ENCODE data around the gene AP3B2.
"Not testable (repeated sequence)": the region's sequence is repeated elsewhere in the genome, so short reads cannot be mapped to it uniquely, and the experiment has no call there.

Gene AP3B2

GRCh38 chr15:82655606-82656005, 54.1 kb downstream of the AP3B2 start:
- Histone ChIP-seq H3K4me3 (ENCODE audit: low read length) (no peak overlapping the region), H3K27ac (ENCODE audit: low read depth, low read length) (no peak overlapping the region), H3K4me1 (ENCODE audit: control insufficient read depth, insufficient read depth, low read length) (no peaks in the 10 kb centered on the region), H3K36me3 (ENCODE audit: control insufficient read depth, insufficient read depth, low read length) (no peaks in the 10 kb centered on the region), H3K27me3 (ENCODE audit: control insufficient read depth, insufficient read depth, low read length) (no peaks in the 10 kb centered on the region), H3K9ac (ENCODE audit: low read length) (no peak overlapping the region)

GRCh38 chr15:82653483-82654168, 56.0 kb downstream of the AP3B2 start:
- no peaks in the 10 kb centered on the region for H3K4me1 ChIP-seq (ENCODE audit: control insufficient read depth, insufficient read depth, low read length)
- H3K36me3 ChIP-seq (ENCODE audit: control insufficient read depth, insufficient read depth, low read length), result no peaks in the 10 kb centered on the region
- no peak overlapping the region for H3K9ac ChIP-seq (ENCODE audit: low read length)
- no peak overlapping the region for H3K4me3 ChIP-seq (ENCODE audit: low read length)
- no peaks in the 10 kb centered on the region for H3K27me3 ChIP-seq (ENCODE audit: control insufficient read depth, insufficient read depth, low read length)
- no peak overlapping the region for H3K27ac ChIP-seq (ENCODE audit: low read depth, low read length)

GRCh38 chr15:82651708-82652107, 58.0 kb downstream of the AP3B2 start:
- H3K36me3 ChIP-seq (ENCODE audit: control insufficient read depth, insufficient read depth, low read length), result no peaks in the 10 kb centered on the region
- no peaks in the 10 kb centered on the region for H3K4me1 ChIP-seq (ENCODE audit: control insufficient read depth, insufficient read depth, low read length)
- no peak overlapping the region for H3K27ac ChIP-seq (ENCODE audit: low read depth, low read length)
- no peaks in the 10 kb centered on the region for H3K27me3 ChIP-seq (ENCODE audit: control insufficient read depth, insufficient read depth, low read length)
- H3K4me3 ChIP-seq (ENCODE audit: low read length), result no peak overlapping the region
- H3K9ac ChIP-seq (ENCODE audit: low read length), result no peak overlapping the region

- Histone ChIP-seq H3K4me3 (ENCODE audit: low read length) (no peak overlapping the region), H3K9ac (ENCODE audit: low read length) (no peak overlapping the region)
Measured at GRCh38 chr15:82650046-82650670, 59.5 kb downstream of the AP3B2 start.

GRCh38 chr15:82649226-82649999, 60.3 kb downstream of the AP3B2 start:
- Histone ChIP-seq H3K9ac (ENCODE audit: low read length) (no peak overlapping the region), H3K27me3 (ENCODE audit: control insufficient read depth, insufficient read depth, low read length) (no peaks in the 10 kb centered on the region), H3K36me3 (ENCODE audit: control insufficient read depth, insufficient read depth, low read length) (no peaks in the 10 kb centered on the region), H3K4me3 (ENCODE audit: low read length) (no peak overlapping the region), H3K4me1 (ENCODE audit: control insufficient read depth, insufficient read depth, low read length) (no peaks in the 10 kb centered on the region), H3K27ac (ENCODE audit: low read depth, low read length) (no peak overlapping the region)

More at GRCh38 chr15:82650046-82650670, 59.5 kb downstream of the AP3B2 start:
- Histone ChIP-seq H3K4me1 (ENCODE audit: control insufficient read depth, insufficient read depth, low read length) (no peaks in the 10 kb centered on the region), H3K27ac (ENCODE audit: low read depth, low read length) (no peak overlapping the region), H3K27me3 (ENCODE audit: control insufficient read depth, insufficient read depth, low read length) (no peaks in the 10 kb centered on the region), H3K36me3 (ENCODE audit: control insufficient read depth, insufficient read depth, low read length) (no peaks in the 10 kb centered on the region)

GRCh38 chr15:82648257-82649103, 61.2 kb downstream of the AP3B2 start:
- H3K27me3 ChIP-seq (ENCODE audit: control insufficient read depth, insufficient read depth, low read length), result no peaks in the 10 kb centered on the region
- no peak overlapping the region for H3K9ac ChIP-seq (ENCODE audit: low read length)
- no peaks in the 10 kb centered on the region for H3K4me1 ChIP-seq (ENCODE audit: control insufficient read depth, insufficient read depth, low read length)
- no peaks in the 10 kb centered on the region for H3K36me3 ChIP-seq (ENCODE audit: control insufficient read depth, insufficient read depth, low read length)
- no peak overlapping the region for H3K27ac ChIP-seq (ENCODE audit: low read depth, low read length)
- H3K4me3 ChIP-seq (ENCODE audit: low read length), result peak overlapping the region; percentile 64

GRCh38 chr15:82647835-82648256, 61.8 kb downstream of the AP3B2 start:
- H3K27ac ChIP-seq (ENCODE audit: low read depth, low read length), result no peak overlapping the region
- H3K9ac ChIP-seq (ENCODE audit: low read length), result no peak overlapping the region
- peak overlapping the region; percentile 64 for H3K4me3 ChIP-seq (ENCODE audit: low read length)
- H3K36me3 ChIP-seq (ENCODE audit: control insufficient read depth, insufficient read depth, low read length), result no peaks in the 10 kb centered on the region
- no peaks in the 10 kb centered on the region for H3K27me3 ChIP-seq (ENCODE audit: control insufficient read depth, insufficient read depth, low read length)
- no peaks in the 10 kb centered on the region for H3K4me1 ChIP-seq (ENCODE audit: control insufficient read depth, insufficient read depth, low read length)

- no peak within 1 kb of the TSS for H3K27ac ChIP-seq (ENCODE audit: low read depth, low read length)
- no peaks in the 10 kb centered on the region for H3K36me3 ChIP-seq (ENCODE audit: control insufficient read depth, insufficient read depth, low read length)
- no peaks in the 10 kb centered on the region for H3K4me1 ChIP-seq (ENCODE audit: control insufficient read depth, insufficient read depth, low read length)
- H3K27me3 ChIP-seq (ENCODE audit: control insufficient read depth, insufficient read depth, low read length), result no peaks in the 10 kb centered on the region
- no peak within 1 kb of the TSS for H3K9ac ChIP-seq (ENCODE audit: low read length)
- H3K4me3 ChIP-seq (ENCODE audit: low read length), result peak within 1 kb of the TSS; percentile 64
Measured at GRCh38 chr15:82647045-82647834, 62.4 kb downstream of the AP3B2 start, which contains the start of gene CPEB1. Gene CPEB1, minus strand, starts transcription at chr15:82647363. Its CDS starts 18,904 bp downstream, at chr15:82628459.

- Histone ChIP-seq H3K4me3 (ENCODE audit: low read length) (peak overlapping the region; percentile 64), H3K9ac (ENCODE audit: low read length) (no peak overlapping the region), H3K4me1 (ENCODE audit: control insufficient read depth, insufficient read depth, low read length) (no peaks in the 10 kb centered on the region), H3K27me3 (ENCODE audit: control insufficient read depth, insufficient read depth, low read length) (no peaks in the 10 kb centered on the region), H3K36me3 (ENCODE audit: control insufficient read depth, insufficient read depth, low read length) (no peaks in the 10 kb centered on the region), H3K27ac (ENCODE audit: low read depth, low read length) (no peak overlapping the region)
Measured at GRCh38 chr15:82646250-82647044, 63.2 kb downstream of the AP3B2 start.

- not testable (repeated sequence) for H3K27ac ChIP-seq (ENCODE audit: low read depth, low read length); H3K4me3 ChIP-seq (ENCODE audit: low read length); H3K27me3 ChIP-seq (ENCODE audit: control insufficient read depth, insufficient read depth, low read length); H3K36me3 ChIP-seq (ENCODE audit: control insufficient read depth, insufficient read depth, low read length); H3K4me1 ChIP-seq (ENCODE audit: control insufficient read depth, insufficient read depth, low read length); H3K9ac ChIP-seq (ENCODE audit: low read length)
Measured at GRCh38 chr15:82644967-82645852, 64.5 kb downstream of the AP3B2 start.

All from rectal smooth muscle tissue (tissue), 1 donor.